Stimulated activated CD8-positive, alpha-beta memory T cell treated with anti-CD3 and anti-CD28 coated beads, Interleukin-15, amount 100 ng/mL, for 1 hour (primary cell): Measurements from ENCODE around the gene FHIP2A.
"Not testable (repeated sequence)": the region's sequence is repeated elsewhere in the genome, so short reads cannot be mapped to it uniquely, and the experiment has no call there.

Experiments
- DNase-seq: peaks from one replicate; pipeline ENCODE4 v3.0.0-alpha.2; 2020; ENCODE audit warnings: low read depth

FHIP2A gene

DNA sequence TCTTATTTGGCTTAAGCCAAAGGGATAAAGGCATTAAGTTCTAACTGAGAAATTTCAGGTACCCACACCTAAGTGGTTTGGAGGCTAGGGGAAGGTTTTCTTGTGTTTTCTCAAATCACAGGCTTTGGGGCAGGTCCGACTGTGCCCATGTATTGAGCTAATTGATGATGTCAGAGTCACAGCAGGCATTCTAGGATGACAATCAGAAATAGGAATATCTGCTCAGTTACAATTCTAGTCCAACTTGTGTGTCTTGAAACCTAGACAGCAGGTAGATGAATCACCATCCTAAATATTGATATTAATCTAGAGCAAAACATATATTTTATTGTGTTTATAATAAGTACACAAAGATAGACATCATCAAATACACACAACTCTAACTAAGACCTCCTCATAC, 2.3 kb upstream of the FHIP2A start:
- no peak for DNase-seq

DNA sequence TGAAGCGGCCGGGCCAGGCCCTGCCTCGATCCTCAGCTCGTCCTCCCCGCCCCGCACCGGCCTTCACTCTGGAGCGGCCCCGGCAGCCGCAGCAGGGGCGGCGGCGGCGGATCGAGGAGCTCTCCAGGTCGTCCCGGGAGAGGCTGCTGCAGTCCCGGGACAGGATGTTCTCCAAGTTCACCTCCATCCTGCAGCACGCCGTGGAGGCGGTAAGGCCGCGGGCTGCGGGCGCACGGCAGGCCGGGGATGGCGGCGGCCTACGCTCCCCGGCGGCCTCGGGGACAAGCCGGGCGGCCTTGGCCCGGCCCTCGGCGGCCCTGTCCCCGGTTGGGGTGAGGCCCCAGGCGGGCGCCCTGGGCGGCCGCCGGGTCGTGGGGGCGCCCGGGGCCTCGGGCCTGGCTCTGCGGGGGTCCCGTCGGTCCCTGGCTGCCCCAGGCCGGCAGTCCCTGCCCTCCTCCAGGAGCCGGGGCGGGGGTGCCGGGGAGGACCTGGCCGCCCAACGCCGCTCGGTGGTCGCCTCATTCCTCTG, 399 bp downstream of the FHIP2A start:
- DNase-seq = peak; percentile 8

DNA sequence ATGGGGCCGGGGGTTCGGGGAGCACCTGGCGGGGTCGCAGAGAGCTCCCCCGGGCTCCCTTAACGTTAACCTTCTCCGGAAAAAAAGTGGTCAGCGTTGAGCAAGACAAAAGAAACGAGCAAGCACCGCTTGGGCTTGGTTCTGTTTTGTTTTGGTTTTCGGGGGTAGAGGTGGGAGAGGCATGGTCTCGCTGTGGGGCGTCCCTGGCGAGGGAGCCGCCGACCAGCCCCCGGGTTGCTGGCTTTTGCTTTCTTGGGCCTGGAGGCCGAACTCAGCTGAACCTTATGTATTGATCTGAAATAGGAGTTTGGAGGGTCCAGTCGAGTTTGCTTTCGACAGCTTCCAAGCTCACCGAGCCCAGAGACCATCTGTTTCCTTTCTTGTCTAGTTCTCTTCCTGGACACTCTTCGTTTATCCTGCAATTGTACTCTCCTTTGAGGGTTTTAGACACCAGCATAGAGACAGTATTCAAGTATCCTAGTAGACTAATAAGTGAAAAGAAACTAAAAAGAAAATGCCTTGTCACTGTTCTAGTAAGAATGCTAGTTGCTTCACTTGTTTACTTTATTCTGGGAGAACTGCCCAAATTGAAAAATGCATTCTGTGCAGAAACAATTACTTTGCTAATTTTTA, 980 bp downstream of the FHIP2A start:
- DNase-seq = peak; percentile 8

DNA sequence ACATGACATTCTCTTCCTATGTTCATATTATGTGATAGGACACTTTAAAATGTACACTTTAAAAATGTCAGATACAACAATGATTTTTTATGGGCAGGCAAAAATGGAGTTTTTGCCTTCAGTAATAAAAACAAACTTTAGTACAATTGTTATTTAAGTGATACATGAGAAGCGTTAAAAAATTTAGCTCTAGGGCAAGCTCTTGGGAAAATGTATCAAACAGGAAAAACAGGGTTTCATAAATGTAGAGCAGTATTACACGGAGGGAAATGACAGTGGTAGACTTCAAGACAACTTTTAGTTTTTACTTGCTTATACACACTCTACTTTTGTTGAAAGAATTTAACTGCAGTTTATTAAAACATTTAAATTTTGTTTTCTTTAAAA, 1.5 kb downstream of the FHIP2A start:
- DNase-seq = no peak

DNA sequence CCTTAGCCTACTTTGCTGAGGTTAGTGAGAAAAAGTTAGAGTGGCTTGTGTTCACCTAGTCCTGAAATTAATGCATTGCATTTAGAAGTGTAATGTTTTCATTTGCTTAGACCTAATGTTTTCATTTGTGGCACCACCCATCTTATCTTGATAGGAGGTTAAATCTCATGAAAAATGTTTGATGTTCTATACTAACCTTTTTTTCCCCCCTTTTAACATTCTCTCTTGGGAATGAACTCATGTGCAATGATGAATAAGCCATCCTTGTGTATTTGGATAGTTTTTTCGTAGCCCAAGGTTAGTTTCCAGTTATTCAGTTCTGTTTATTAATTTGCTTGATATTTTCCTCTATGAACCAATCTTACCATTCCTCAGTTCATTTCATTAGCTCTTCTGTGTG, 2.8 kb downstream of the FHIP2A start:
- no peak for DNase-seq

DNA sequence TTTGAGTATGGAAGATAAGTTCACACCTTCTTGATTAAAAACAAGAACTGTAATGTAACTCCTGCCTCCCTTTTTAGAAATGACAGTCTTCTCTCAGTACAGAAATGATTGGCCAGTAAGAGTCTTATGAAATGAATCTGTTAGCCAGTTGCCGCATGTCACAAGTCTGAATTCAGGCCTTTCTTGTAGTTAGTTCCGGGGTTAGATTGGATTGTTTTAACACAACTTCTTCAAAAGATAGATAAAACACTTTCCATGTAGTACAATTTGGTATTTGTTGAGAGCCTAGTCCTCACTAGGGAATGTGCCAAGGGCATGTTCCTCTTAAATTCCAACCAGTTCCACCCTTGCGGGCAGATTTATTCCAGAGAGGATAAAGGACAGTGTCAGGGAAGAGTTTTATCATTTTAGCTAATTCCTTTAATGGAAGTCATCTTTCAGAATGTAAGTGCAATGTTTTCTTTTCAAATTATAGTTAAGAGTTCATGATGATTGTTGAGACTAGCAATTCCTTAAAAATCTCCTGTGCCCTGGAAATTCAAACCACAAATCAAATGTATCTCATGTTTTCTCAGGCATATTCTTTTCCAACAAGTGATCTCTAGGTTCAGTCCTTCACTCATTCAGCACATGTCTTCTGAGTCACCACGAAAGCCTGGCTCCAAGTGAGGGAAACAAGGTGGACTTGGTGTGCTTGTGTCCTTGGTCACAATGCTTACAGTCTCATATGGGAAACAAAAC, 4.1 kb downstream of the FHIP2A start:
- no peak for DNase-seq

DNA sequence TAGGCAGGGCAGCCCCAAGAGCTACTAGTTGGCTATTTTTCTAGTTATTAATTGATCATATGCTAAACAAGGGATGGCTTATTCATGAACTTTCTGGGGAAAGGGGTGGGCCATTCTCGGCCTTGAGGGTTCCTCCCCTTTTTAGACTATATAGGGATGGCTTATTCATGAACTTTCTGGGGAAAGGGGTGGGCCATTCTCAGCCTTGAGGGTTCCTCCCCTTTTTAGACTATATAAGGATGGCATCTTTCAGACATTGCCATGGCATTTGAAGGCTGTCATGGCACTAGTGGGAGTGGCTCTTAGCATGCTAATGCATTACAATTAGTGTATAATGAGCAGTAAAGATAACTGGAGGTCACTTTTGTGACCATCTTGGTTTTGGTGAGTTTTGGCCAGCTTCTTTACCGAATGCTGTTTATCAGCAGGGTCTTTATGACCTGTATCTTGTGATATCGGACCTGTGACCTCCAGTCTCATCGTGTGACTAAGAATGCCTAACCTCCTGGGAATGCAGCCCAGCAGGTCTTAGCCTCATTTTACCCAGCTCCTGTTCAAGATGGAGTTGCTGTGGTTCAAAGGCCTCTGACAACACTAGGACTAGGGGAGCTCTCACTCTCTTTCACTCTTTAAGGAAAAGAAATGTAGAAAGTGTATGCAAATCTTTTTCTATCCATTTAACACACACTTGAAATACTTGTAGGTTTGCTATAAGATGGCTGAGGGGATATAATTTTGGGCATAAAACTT, 7.8 kb downstream of the FHIP2A start:
- DNase-seq = no peak

DNA sequence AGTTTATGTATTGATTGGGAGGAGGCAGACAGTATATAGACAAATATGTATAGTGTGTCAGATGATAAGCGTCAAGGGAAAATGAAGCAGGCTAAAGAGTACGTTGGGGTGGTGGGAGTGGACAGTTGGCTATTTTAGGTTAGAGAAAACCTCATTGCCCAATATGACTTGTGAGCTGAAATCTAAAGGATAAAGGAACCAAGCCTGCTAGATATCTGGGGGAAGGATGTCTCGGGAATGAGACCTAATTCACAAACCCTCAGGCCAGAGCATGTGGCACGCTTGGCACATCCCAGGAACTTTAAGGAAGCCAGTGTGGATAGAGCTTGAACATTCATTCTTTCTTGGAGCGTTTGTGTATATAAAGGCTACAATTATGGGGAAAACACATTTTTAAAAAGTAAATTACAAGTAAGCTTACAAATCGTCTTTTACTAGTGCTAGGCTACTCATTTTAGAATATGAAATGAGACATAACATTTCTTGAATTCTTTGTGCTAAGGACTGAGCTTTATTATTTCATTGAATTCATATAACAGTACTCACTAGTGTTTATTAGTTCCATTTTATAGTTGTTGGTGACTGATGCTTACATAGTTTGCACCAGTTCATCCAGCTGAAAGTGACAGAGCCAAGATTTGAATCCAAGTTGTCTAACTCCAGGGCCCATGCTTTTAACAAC, 9.7 kb downstream of the FHIP2A start:
- no peak for DNase-seq

DNA sequence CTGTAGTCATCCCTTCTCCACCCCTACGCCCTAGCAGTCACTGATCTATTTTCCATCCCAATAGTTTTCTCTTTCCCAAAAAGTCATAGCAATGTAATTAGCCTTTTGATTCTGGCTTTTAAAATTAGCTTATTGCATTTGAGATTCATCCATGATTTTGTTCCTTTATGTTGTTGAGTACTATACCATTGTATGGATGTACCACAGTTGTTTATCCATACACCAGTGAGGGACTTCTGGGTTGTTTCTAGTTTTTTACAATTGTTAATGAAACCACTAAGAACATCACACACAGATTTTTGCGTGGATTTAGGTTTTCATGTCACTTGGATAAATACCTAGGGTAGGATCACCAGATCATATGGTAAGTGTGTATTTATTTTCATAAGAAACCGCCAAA, 16.1 kb downstream of the FHIP2A start:
- no peak for DNase-seq

DNA sequence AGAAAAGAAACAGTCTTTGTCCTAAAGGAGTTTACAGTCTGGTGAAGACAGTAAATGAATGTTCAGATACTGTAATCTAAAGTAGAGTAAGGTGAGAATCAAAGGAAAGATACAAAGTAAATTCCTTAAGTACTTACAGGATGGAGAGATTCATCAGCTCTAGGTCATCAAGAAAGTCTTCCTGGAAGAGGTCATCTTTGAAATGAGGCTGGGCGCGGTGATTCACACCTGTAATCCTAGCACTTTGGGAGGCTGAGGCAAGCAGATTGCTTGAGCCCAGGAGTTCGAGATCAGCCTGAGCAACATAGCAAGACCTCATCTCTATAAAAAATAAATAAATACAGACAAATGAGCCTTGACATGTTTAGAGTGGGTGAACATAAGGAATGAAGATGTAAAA, 18.3 kb downstream of the FHIP2A start:
- DNase-seq = no peak

DNA sequence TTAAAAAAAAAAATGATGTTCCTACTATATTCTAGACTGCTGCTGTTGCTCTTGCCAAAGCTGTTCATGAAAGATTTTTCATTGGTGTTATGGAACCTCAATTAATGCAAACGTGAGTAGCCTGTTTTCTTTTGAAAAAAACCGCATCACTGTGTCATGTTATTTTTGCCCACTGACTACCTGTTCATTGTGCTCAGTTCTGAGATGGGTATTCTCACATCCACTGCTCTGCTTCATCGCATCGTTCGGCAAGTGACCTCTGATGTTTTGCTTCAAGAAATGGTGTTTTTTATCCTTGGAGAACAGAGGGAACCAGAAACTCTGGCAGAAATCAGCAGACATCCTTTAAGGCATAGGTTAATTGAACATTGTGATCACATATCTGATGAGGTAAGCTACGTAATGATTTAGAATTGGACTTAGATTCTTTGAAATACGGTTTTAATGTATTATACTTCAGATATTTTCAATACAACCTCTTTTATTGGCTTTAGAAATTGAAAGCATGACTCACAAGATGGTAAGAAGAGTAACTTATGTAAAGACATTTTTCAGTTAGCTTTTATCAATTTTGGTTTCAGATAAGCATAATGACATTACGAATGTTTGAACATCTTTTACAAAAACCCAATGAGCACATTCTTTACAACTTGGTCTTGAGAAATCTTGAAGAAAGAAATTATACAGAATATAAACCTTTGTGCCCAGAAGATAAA, 24.6 kb downstream of the FHIP2A start:
- DNase-seq = no peak

DNA sequence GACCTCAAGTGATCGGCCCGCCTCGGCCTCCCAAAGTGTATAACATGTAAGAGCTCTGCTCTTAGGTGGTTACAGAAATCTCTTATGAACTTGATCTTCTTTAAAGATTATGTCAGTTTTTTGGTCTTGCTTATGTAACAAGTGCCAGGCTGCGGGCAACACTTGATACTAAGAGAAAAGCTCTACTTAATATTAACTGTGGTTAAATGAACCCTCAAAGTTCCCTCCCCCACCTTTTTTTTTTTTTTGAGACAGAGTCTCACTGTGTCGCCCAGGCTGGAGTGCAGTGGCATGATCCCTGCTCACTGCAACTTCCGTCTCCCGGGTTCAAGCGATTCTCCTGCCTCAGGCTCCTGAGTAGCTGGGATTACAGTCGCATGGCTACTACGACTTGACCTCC, 25.9 kb downstream of the FHIP2A start:
- DNase-seq = not testable (repeated sequence)

DNA sequence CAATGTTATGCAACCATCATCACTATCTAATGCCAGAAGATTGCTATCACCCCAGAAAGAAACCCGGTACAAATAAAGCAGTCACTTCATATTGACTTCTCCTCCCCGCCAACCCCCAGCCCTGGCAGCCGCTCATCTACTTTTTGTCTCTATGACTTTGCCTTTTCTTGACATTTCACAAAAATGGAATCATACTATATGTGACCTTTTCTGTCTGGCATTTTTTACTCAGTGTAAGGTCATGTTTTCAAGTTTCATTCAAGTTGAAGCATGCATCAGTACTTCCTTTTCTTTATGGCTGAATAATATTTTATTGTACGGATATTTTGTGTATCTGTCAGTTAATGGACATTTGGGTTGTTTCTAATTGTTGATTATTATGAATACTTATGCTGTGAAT, 28.1 kb downstream of the FHIP2A start:
- no peak for DNase-seq

DNA sequence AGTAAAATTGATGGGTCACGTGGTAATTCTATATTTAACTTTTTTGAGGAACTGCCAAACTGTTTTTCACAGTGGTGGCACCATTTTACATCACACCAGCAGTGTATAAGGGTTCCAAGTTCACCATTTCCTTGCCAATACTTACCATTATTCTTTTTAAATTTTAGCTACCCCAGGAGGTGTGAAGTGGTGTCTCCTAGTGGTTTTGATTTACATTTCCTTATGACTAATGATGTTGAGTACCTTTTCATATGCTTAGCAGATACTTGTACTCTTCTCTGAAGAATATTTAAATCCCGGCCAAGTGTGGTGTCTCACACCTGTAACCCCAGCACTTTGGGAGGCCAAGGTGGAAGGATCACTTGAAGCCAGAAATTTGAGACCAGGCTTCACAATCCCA, 28.5 kb downstream of the FHIP2A start:
- DNase-seq = no peak

DNA sequence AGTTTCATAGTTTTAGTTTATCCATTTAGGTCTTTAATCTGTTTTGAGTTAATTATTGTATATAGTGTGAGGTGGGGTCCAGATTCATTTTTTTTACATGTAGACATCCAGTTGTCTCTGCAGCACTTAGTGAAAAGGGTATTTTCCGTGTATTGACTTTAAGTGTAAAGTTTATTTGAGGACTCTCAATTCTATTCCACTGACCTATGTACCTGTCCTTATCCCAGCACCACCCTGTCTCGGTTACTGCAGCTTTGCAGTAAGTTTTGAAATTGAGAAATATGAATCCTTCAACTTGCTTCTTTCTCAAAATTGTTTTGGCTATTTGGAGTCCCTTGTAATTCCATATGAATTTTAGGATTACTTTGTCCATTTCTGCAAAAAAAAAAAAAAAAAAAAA, 29.8 kb downstream of the FHIP2A start:
- DNase-seq = no peak

DNA sequence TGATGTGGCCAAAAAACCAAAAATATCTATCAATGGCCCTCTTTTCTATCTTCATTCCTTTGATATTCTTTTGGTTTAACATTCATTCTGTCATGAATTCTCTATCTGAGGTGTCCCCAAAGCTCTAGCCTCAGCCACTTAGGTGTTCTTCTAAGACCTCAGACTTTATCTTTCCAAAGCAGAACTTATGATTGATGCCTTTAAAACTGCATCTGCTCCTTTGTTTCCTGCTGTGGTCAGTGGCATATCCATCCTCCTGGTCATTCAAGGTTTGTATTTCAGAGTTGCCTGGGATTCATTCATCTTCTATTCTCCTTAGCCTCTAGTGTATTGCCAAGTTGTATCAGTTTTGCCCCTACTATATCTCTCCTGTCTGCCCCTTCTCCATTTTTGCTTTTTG, 30.6 kb downstream of the FHIP2A start:
- no peak for DNase-seq

DNA sequence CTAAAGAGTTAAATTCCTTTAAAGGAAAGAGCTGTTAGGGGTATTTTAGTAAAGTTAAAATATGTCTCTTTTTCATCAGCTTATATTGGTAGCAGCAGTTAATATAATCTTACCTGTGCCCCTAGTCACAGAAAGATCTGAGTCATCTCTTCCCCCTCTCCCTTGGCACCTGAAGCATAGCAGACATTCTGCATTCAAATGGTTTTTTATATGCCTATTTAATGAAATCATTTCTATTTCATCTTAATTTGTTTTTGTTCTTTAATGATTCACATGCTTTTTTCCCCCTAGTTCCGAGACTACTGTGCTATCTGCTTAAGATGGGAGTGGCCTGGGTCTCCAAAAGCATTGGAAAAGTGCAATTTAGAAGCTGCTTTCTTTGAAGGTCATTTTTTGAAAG, 33.3 kb downstream of the FHIP2A start:
- no peak for DNase-seq

DNA sequence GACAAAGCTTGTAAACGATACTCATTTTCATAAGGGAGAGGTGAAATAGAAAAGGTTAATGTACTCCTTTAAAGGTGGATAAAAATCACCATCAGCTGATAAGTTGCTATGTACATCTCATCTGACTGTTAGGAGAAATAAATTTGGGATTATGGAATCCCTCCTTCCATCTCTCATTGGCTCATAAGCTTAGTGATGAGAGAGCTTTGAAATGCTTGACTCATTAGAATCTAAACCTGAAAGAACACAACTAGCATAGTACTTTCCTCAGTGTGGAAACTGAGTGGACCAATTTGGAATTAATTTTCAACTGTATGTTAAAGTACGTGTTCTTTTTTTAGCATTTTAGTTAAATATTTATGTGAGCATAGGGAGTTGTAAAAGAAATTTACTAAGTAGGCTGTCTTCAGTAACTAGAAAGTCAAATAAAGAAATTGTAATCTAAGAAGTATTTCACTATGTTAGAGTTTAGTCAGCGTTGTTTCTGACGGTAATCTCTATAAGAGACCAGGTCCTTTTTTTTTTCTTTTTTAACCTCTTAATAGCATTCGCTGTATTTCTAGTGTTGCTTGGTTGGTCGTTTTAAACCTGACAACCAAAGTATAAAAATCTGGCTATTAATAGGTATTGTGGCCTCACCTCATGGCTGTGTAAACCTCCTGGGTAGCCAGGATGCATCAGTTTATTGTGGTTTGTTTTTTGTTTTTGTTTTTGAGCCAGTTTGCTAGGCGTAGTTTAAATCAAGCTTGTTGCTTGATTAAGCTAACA, 34.4 kb downstream of the FHIP2A start:
- DNase-seq = no peak

DNA sequence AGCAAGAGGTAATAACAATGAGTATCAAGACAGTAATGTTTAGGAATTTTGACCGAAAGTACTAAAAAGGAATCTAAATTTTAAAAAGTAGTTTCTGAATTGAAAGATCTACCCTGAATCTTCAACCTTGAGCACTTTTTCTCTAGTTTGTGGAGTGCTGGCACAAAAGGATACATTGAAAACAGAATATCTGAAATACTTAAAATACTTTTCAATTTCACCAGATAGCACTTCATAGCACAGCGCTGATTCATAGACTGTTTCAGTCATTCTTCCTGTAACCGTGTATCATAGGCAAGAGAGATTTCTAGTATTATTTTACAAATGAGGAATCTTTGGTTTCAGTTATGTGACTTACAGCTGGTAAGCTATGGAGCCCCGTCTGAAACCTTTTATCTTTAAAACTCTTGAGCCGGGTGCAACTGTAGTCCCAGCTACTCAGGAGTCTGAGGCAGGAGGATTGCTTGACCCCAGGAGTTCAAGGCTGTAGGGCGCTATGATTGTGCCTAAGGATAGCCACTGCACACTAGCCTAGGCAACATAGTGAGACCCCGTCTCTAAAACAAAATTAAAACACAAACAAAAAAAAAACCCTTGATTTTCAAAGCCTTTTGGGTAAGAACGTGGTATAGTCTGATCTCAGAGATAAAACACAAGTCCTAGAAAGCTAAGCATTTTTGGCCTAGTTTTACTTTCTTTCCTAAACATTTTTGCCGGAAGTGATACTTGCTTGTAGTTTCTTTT, 35.1 kb downstream of the FHIP2A start:
- no peak for DNase-seq

DNA sequence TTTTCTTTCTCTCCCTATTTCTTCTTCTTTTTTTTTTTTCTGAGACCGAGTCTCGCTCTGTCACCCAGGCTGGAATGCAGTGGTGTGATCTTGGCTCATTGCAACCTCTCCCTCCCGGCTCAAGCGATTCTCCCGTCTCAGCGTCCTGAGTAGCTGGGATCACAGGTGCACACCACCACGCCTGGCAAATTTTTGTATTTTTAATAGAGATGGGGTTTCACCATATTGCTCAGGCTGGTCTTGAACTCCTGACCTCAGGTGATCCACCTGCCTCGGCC, 35.6 kb downstream of the FHIP2A start:
- DNase-seq = not testable (repeated sequence)
